ENCODE data around the gene MYH13.
"Not testable (repeated sequence)": the region's sequence is repeated elsewhere in the genome, so short reads cannot be mapped to it uniquely, and the experiment has no call there.

MYH13 gene

DNA sequence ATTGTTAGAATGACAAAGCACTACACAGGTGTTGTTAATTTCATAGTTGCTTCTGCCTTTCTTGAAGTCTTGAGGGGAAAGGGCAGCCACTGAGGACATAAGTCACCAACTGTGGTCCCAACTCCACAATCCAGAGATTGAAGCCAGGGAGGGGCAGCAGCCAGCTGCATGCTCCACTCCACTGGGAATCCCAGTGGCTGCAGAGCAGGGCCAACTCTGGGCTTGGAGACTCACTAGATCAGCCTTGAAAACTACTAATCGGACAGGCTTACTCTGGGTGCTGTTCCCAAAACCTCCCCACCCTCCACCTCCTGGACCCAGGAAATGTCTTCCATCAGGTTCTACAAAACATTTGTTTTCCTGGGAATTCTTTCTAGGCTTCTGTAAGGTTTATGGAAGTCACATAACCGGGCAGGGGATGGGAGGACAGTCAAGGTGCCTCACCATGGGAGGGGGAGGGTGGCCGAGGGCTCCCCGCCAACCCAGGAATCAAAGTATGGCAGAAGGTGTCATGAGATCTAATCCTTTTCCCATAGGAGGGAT is 68.0 kb downstream of the MYH13 start:
- DNase-seq (ENCODE audit: low read depth in 2 of 2) = no peak

DNA sequence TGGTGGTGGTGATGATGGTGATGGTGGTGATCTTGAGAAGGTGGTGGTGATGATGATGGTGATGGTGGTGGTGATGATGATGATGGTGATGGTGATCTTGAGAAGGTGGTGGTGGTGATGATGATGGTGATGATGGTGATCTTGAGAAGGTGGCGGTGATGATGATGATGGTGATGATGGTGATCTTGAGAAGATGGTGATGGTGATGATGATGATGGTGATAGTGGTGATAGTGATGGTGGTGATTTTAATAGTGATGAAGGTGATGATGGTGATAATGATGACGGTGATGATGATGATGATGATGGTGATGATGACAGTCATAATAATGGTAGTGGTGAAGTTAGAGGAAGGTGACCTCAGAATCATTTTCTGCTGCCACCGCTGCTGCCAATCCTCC is 75.1 kb downstream of the MYH13 start:
- DNase-seq (ENCODE audit: low read depth in 2 of 2) = no peak

DNA sequence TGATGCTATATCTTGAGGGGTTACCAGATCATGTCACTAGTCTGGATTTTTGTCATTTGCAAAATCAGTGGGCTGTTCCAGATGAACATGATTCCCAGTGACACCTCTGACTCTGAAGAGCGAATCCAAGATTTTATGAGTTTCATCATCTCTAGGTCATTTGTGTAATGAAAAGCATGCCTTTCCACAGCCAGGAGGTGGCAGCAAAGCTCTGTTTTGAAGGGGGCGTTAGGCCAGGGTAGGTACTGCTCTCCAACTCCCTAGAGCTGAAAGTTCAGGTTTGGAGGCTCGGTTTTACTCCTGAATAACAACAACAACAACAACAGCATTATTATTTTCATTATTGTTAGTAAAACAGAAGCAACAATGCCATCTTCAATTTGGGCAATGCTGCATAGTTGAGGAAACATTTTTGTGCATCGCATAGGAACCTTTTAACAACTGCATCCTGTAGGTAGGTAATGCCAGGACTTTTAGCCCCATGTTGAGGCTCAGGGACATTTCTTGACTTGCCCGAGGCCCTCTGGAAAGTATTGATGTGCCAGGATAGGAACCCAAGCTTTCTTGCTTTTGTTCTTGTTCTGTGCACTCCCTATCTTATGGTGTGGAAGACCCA is 77.0 kb downstream of the MYH13 start:
- DNase-seq (ENCODE audit: low read depth in 2 of 2) = no peak

DNA sequence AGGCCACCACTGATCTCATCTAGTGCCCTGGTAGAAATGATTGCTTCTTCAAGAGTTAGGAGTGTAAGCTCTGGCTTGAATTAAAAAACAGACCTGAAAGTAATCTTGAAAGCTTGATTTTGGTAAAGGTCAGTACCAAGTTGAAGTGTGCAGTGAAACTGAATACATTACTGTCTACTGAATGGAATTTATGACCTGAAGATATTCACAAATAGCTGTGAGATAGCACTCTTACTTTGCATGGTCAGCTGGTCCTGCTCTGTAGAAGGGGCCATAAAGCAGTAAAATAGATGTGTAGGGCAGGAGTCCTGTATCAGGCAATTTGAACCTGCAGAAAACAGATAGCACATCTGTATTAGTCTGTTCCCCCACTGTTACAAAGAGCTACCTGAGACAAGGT is 78.6 kb downstream of the MYH13 start:
- DNase-seq (ENCODE audit: low read depth in 2 of 2) = no peak

DNA sequence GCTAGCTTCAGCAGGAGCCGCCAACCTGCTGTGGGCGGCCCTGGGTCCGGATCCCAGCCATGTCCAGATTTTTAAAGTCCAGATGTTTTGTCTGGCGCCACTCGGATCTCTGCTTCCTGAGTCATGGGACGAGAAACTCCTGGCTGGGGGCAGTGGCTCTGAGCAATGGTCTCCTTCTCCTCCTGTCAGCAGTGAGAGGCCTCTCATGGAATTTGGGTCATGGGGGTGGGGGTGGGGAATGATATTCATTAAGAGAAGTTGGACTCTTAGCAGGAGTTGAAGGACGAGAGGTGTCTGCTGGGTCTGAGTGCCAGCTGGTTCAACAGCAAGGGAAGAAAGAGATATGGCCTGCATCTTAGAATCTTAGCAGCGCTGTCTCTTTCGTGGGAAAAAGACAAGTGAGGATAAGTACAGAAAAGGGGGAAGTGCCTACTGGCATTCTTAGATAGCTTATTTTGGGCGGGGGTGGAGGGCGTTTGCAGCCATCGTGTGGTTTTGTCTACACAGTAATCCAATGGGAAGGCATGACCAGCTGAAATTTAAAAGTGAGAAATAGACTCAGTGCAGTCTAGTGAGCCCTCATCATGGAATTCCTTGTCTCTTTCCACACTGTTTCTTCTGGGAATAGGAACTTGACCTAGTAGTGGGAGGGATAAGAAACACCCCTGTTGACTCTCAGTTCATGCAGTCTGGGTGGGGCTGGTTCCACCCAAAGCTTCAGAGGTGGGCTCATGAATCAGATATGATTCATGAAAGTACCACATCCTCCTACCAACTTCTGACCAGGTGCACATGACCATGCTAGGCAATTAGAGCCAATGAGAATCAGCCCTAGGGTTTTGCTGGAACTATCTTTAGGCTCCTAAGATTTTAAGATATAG is 80.5 kb downstream of the MYH13 start:
- no peak for DNase-seq (ENCODE audit: low read depth in 2 of 2)

DNA sequence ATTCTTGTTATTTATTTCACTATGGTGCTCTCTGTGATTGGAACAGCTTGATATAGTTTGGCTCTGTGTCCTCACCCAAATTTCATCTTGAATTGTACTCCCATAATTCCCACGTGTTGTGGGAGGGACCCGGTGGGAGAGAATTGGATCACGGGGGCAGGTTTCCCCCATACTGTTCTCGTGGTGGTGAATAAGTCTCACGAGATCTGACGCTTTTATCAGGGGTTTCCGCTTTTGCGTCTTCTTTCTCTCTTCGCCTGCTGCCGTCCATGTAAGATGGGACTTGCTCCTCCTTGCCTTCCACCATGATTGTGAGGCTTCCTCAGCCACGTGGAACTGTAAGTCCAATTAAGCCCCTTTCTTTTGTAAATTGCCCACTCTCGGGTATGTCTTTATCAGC is 81.2 kb downstream of the MYH13 start:
- DNase-seq (ENCODE audit: low read depth in 2 of 2) = not testable (repeated sequence)

DNA sequence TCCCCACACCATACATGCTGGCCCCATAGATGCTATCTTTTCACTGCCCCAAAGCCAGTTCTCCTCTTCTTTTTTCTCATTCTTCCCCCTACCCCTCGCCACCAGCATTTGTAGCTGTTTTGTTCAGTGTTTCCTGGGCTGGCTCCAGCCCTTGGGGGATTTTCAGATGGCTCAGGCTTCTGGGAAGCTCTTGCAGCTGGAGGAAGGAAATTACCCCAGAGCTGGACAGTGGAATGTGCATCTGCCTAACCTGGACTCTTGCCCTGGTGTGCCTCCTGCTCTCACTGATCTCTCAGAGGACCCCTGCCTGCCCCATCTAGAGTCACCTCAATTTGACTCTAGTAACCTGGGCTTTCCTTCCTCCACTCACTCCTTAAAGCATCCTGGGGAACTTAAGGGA is 82.8 kb downstream of the MYH13 start:
- DNase-seq (ENCODE audit: low read depth in 2 of 2) = no peak

DNA sequence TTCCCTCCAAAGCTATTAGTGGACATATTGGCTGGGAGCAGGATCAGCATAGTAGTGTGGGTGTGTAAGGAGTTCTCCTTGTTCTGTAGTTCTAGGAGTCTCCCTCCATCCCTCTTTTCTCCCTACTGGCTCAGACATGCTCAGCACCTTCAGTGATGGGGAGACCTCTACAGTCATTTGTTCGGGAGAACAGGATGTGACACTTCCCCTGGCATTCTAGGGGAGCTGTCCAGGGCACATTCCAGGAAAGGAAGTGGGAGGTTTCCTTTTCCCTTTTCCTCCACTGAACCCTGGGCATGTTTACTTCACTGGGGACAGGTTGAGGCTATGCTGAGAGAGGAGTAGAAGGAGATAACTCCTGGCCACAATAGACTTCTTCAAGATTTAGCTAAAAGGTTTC is 86.5 kb downstream of the MYH13 start:
- no peak for DNase-seq (ENCODE audit: low read depth in 2 of 2)

DNA sequence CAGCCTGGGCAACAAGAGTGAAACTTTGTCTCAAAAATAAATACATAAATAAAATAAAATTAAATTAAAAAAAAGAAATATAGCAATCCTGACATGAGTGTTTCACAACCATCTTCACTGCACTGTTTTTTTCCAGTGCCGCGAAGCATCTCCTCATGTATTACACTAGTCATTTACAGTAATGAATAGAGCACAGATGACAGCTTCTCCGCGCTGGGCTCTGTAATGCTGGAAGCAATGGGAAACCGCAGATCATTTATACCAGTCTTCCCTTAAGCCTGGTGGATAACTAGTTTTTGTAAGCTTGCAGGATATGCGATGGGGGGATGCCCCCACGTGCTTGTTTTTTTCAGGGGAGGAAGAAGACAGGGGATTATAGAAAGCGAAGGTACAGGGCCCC is 86.9 kb downstream of the MYH13 start:
- no peak for DNase-seq (ENCODE audit: low read depth in 2 of 2)

DNA sequence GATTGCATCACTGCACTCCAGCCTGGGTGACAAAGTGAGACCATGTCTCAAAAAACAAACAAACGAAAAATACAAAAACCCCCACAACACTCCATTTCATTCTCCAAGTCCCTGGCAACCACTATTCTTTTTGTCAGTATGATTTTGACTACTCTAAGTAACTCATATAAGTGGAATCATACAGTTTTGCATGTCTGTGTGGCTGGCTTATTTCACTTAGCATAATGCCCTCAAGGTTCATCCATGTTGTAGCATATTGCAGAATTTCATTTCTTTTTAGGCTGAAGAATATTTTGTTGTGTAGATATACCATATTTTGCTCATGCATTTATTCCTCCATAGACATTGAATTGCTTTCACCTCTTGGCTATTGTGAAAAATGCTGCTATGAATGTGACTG is 92.7 kb downstream of the MYH13 start:
- DNase-seq (ENCODE audit: low read depth in 2 of 2) = no peak

DNA sequence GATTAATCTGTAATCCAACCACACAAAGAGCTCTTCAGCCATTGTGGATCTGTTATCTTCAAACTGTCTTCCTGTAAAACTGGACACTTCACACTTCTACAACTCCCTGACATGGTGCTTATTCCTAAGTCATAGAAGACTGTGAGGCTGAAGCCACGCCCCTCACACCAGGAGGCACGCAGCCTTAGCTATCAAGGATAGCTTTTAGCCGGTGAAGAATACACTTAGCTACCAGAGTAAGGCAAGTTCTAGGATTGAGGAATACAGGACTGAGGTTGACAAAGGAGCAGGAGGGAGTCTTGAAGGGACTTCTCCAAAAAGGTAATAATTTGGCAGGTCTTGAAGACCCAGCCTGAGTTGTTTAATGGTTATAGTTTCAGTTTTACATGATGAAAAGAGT is 94.6 kb downstream of the MYH13 start:
- no peak for DNase-seq (ENCODE audit: low read depth in 2 of 2)

DNA sequence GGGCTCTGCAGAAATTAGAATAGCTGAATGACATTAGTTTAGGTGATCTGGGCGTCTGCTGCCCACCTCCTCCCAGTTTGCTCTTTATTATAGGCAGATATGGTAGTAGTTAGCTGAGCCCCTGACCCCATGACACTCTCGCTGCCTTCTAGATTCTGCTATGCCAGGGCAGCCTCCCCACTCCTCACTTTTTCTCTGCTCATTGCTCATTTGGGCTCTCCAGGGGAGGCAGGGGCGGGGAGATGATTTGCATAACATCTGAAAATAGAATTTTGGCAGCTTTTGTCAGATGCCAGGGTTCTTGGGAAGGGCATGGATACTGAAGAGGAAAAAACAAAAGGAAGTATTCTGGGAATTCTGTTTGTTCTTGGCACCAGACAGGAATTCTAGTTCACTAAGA is 96.4 kb downstream of the MYH13 start:
- DNase-seq (ENCODE audit: low read depth in 2 of 2) = no peak

DNA sequence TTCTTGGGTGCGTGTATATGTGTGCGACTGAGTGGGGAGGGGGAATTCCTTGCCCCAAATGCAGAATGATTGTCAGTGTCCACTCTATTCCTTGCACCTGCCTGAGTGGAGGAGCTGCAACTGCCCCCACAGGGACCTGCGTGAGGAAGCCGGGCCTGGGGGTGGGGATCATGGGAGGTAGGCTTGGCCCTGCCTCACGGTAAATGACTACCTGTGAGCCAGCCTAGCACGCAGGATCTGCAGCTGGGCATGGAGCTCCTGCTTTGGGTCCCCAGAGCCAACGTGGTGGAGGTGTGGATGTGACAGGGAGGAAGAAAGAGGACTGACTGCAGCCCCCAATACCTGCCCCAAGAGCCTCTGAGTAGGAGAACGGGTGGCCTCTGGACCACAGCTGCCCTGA is 97.4 kb downstream of the MYH13 start:
- DNase-seq (ENCODE audit: low read depth in 2 of 2) = no peak

DNA sequence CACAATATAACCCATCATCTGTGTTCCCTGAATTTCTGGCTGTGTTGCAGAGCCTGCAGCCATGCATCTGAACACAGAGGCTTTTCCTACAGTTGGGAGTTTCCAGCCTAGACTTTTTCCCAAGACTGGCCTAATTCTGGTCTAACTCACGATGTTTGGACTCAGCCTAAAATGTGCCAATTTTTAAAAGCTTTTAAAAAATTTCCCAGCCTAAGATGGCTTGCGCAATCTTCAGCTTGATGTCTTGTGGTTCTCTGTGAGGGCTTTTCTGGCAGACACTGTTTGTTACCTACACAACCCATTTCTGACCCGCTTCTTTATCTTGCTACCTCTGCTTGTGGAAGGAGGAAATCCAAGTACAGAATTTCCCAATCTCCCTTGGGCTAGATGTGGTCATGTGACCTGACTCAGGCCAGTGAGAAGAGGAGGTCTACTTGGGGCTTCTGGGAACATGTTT is 101.7 kb downstream of the MYH13 start:
- DNase-seq (ENCODE audit: low read depth in 2 of 2) = no peak

DNA sequence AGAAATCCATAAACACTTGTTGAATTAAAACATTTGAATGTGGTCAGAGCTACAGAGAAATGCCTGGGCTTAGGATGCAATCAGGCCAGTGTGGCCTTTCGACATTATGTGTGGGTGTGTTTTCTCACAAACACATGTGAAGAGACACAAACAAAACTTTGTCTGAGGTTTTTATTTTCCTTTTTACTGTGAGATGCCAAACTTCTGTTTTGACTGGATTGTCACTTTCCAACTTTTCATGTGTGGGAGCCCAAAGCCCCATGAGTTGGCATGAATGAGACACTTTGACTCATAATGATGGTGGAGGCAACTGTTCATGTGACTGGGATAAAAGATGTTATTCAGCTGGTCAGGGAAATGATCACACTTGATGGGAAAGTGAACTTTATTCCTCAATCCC is 102.5 kb downstream of the MYH13 start:
- DNase-seq (ENCODE audit: low read depth in 2 of 2) = no peak

DNA sequence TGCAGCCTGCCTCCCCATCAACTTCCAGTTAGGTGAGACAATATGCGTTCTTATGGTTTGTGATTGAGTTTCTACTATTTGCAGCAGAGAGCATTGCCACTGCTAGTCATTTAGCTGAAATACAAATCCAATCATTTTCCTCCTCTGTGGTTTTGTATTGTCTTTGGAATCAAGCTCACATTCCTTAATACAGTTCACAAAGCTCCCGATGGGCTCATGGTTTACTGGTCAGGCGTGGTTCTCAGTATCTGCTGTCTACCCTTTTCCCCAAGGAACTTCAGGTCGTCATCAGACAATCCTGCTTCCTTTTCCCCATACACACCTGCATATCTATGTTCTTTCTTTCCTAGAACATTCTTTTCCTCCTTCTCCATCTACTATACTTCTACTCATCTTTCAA is 104.8 kb downstream of the MYH13 start:
- no peak for DNase-seq (ENCODE audit: low read depth in 2 of 2)

DNA sequence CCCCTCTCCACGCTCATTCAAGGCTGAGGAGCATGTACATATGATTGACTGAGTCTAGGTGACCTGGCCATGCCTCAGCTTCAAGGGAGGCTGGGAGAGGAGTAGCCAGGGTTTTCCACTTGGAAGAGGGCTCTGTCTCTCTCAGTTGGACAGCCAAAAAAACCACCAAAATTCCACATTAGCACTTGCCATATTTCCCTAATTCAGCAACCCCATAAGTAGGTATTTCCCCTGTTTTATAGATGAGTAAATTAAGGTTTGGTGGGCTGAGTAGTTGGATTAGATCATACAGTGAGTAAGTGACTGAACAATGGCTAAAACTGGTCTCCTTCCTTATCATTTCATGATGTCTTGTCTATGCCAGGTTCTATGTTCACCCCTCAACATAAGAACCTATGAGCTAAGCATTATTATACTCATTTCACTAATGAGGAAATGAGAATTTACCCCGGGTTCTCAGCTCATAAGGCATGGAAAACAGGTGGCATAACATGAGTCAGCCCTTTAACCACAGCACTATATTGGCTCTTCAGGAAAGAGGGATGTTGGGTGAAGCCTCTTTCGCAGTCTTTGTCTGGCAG is 106.4 kb downstream of the MYH13 start:
- DNase-seq (ENCODE audit: low read depth in 2 of 2) = no peak

DNA sequence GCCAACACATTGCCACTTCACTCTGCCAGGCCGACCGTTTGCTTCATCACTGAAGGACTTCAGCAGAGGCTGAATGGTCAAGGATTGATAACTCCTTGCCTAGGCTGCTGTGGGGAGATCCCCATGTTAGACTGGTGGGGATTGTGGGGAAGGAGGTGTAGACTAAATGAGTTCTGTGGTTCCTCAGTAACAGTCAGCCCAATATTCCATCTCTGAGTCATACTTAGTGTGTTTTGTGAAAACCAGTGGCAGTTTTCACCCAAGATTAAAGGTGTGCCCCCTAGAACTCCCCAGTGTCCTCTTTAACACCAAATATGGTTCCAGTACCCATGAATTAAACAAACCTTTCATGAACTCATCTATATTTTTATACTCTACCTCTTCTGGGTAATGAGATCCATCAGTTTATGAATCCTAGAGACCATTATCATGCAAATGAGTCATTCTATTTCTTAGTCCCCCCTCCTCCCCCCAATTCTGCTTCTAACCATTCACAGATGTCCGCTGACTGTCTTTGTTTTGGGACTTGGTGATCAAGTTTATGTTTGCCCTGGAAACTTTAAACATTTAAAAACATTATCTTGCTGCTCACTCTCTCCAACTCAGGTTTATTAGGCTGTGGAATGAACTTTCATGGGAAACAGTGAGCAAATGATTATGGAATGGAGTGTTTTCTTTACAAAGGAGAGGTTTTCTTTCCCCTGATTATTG is 107.6 kb downstream of the MYH13 start:
- DNase-seq (ENCODE audit: low read depth in 2 of 2) = no peak

DNA sequence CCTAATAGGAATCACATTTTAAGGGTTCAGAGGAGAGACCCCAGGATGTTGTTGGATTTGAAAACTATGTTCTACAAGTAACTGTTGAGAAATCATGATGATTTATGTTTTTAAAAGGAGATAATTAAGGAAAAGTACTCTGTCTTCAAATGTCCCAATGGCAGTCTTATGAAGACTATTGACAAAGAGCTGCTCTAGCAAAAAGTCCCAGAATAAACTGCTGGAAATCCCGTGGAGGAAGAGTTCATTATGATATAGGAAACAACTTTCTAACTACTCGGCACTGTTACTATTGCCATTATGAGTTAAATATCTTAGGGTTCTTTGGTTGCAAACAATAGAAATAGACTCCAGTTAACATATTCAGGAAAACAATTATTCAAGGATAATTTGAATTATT is 108.8 kb downstream of the MYH13 start:
- no peak for DNase-seq (ENCODE audit: low read depth in 2 of 2)

DNA sequence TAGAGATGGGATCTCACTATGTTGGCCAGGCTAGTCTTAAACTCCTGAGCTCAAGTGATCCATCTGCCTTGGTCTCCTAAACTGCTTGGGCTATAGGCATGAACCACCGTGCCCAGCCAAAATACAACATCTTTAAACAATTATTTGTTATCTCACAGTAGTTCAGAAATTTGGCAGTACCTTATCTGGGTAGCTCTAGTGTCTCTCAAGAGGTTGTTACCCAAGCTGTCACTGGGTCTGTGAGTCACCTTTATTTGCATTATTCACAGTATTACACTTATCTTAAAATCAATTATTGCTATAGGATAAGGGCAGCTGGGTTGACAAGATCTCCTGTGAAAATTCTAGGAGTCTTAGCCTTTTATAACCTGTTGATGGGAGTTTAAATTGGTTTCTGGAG is 110.4 kb downstream of the MYH13 start:
- DNase-seq (ENCODE audit: low read depth in 2 of 2) = no peak

DNA sequence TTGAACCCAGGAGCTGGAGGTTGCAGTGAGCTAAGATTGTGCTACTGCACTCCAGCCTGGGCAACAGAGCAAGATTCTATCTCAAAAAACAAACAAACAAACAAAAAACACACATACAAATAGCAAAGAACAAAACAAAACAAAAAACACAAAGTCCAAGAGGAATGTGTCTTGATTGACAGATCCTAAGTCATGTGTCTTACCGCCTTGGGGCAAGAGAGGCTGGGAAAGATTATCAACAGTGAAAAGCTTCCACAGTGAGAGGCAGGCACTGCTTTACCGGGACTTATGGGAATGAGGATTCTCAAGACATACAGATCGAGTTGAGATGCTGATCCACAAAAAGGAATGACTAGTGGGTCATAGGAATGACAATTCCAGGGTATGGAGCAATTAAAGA is 111.7 kb downstream of the MYH13 start:
- DNase-seq (ENCODE audit: low read depth in 2 of 2) = no peak

All from stimulated activated CD4-positive, alpha-beta T cell treated with anti-CD3 and anti-CD28 coated beads, Interleukin-1b, Interleukin-23, amount 100 ng/mL, for 4 hours (primary cell).